HT-29 (cell line): ENCODE measurements around the gene ACLY. TPM values are rescaled to one million over a fixed set of nuclear protein-coding genes. Genes with fewer than 3 reads are reported as not detected.
"Not testable (repeated sequence)": the region's sequence is repeated elsewhere in the genome, so short reads cannot be mapped to it uniquely, and the experiment has no call there.

Experiments used
- DNase-seq: peaks from one replicate; pipeline ENCODE4 v3.0.0-alpha.2; 2015; ENCODE audit warnings: low spot score
- small RNA-seq: library from RNA; depleted of rRNA; stranded (forward); fragments of <200 nt; gene quantifications from one replicate; pipeline ENCODE3, GENCODE V24; 2014
- total RNA-seq: library from RNA; depleted of rRNA; stranded (reverse); fragments of >200 nt; shearing (Covaris generic); gene quantifications from 2 replicates; pipeline ENCODE4 v1.2.3, GENCODE V29; 2014; rRNA removed

ACLY gene
- total RNA-seq, 1 experiment from 2014 or later = 185 TPM

- peak; percentile 25 for DNase-seq
Measured at GRCh38 chr17:41835800-41836549, 82.8 kb downstream of the ACLY start, which contains the start of gene NT5C3B. NT5C3B (minus strand) TSS chr17:41836232; CDS start chr17:41836193, 39 bp downstream.

GRCh38 chr17:41835214-41835799, 83.4 kb downstream of the ACLY start:
- DNase-seq = no peak

- not testable (repeated sequence) for DNase-seq
Measured at GRCh38 chr17:41829961-41830360, 88.8 kb downstream of the ACLY start.

GRCh38 chr17:41825175-41825845, 93.4 kb downstream of the ACLY start:
- no peak for DNase-seq

- DNase-seq = no peak
Measured at GRCh38 chr17:41824086-41824485, 94.7 kb downstream of the ACLY start.

- no peak for DNase-seq
Measured at GRCh38 chr17:41823580-41823979, 95.2 kb downstream of the ACLY start.

- DNase-seq = no peak
Measured at GRCh38 chr17:41823141-41823524, 95.6 kb downstream of the ACLY start.

GRCh38 chr17:41822216-41823140, 96.3 kb downstream of the ACLY start:
- no peak for DNase-seq

- DNase-seq = no peak
Measured at GRCh38 chr17:41821776-41822175, 97.0 kb downstream of the ACLY start.

- DNase-seq = no peak
Measured at GRCh38 chr17:41818024-41818423, 100.7 kb downstream of the ACLY start.

Small RNAs within 50 kb of the gene (small RNA-seq; reads per million reads assigned to genes)
- not detected for gene AC125257.2

Other genes with a start within 250 kb of the ACLY start
- gene EIF1, start 230.1 kb downstream of the ACLY start, total RNA-seq = 81.6 and 91.6 TPM in 2 replicates
- gene GAST, start 206.6 kb downstream of the ACLY start, total RNA-seq = not detected in 2 replicates
- not detected in 2 replicates for gene HAP1, start 184.3 kb downstream of the ACLY start, total RNA-seq
- 477 and 498 TPM in 2 replicates for gene JUP, start 132.2 kb downstream of the ACLY start, total RNA-seq
- gene P3H4, start 107.0 kb downstream of the ACLY start, total RNA-seq = 45.2 and 54.7 TPM in 2 replicates
- 52.4 and 68.0 TPM in 2 replicates for gene FKBP10, start 105.9 kb downstream of the ACLY start, total RNA-seq
- gene NT5C3B, start 82.7 kb downstream of the ACLY start, total RNA-seq = 35.8 and 39.0 TPM in 2 replicates
- gene KLHL10, start 81.1 kb downstream of the ACLY start, total RNA-seq = not detected in 2 replicates
- gene KLHL11, start 53.5 kb downstream of the ACLY start, total RNA-seq = 23.4 and 25.1 TPM in 2 replicates
- 0.55 and 0.64 TPM in 2 replicates for gene ODAD4, start 11.7 kb upstream of the ACLY start, total RNA-seq
- 73.2 and 88.3 TPM in 2 replicates for gene CNP, start 47.8 kb upstream of the ACLY start, total RNA-seq
- gene DNAJC7, start 98.5 kb upstream of the ACLY start, total RNA-seq = 49.1 and 52.8 TPM in 2 replicates
- gene NKIRAS2, start 101.1 kb upstream of the ACLY start, total RNA-seq = 50.1 and 62.1 TPM in 2 replicates
- 3.6 and 3.7 TPM in 2 replicates for gene C17orf113, start 131.7 kb upstream of the ACLY start, total RNA-seq
- gene ZNF385C, start 179.5 kb upstream of the ACLY start, total RNA-seq = 0.08 and 0.37 TPM in 2 replicates
- gene DHX58, start 193.8 kb upstream of the ACLY start, total RNA-seq = 9.1 and 9.7 TPM in 2 replicates
- 49.6 and 51.9 TPM in 2 replicates for gene KAT2A, start 202.4 kb upstream of the ACLY start, total RNA-seq
- not detected in 2 replicates for gene HSPB9, start 203.9 kb upstream of the ACLY start, total RNA-seq
- 127 and 141 TPM in 2 replicates for gene RAB5C, start 236.0 kb upstream of the ACLY start, total RNA-seq